ENCODE measurements around the gene SLC51B. TPM values are rescaled to one million over a fixed set of nuclear protein-coding genes. Genes with fewer than 3 reads are reported as not detected.

SLC51B gene
- total and polyA plus RNA-seq, 9 of the 15 experiments (the other 6 are each of a cell fraction or from before 2014, with no cell fraction given): not detected

DNA sequence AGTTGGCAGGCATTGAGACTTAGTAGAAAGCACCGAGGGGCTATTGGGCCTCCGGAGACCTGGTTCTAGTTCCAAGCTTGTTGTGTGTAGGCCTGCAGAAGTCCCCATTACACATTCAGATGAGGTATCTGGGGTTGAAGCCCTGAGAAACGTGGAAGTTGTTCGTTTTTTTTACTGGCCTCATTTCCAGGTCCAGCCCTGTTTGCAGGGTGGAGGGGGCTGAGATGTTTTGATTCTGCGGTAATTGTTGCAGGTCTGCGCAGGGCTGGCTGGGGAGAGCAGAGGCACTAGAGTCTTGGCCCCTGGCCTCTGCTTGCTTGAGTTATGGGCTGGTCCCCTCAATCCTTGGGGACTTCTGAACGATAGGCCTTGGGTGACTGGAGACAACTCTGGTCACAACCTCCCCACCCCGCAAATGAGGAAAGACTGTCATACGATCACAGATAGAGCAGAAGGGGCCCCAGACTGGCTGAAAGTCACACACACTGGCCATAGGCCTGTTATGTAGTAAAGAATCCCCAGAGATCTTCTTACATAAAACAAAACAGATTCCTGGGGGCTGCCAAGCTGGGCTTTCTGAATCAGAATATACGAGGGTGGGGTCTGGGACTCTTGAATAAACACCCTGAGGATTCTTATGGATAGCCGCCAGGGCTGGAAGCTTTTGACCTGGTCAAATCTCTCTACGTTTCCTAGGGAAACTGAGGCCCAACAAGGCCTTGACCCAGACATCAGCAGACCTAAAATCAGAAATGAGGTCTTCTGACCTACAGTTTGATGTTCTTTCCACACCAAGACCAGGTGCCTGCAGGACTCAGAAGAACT is 47.0 kb downstream of the SLC51B start:
- no peak overlapping the region for H3K4me2 ChIP-seq (ENCODE audit: insufficient read depth, low read length)
- H3K36me3 ChIP-seq (ENCODE audit: control insufficient read depth, insufficient read depth, low read length): no peaks in the 10 kb centered on the region
- peaks cover 0 to 8% of the 10 kb centered on the region in 2 experiments; a peak in 1 of 5 replicates for H3K4me1 ChIP-seq (replicated peaks in 1 of 2; ENCODE audit: control insufficient read depth in 2 of 2, insufficient read depth in 2 of 2, low read length in 2 of 2)
- ATAC-seq: no peak
- no peak overlapping the region for H2AFZ ChIP-seq (ENCODE audit: low read depth, low read length)
- no peak overlapping the region for H3K27ac ChIP-seq (ENCODE audit: extremely low read depth, low read depth, low read length)
- H4K20me1 ChIP-seq (replicated peaks; ENCODE audit: control insufficient read depth, insufficient read depth, low read length): no peaks in the 10 kb centered on the region
- no peaks in the 10 kb centered on the region for H3K9me3 ChIP-seq (replicated peaks; ENCODE audit: control insufficient read depth, insufficient read depth, low read depth, low read length)
- CTCF ChIA-PET (ENCODE audit: low intra/inter-chr PET ratio): interaction anchor here (0.6 kb wide), 1 partner anchor 293 kb away, joined by 3 read pairs; no protein-coding TSS in a partner anchor
- in situ Hi-C loops (cut with MboI) (no loop called here), intact Hi-C loops (cut with micrococcal nuclease) (no loop called here)
- H3K4me3 ChIP-seq: no peak overlapping the region
- 40% methylated on average over 12 of the region's 12 CpGs for WGBS (ENCODE audit: insufficient coverage, low coverage, missing lambda C conversion rate)
- no peak for FAIRE-seq
- BruUV-seq (replicated peaks): no TSS peak
- H3K9ac ChIP-seq (ENCODE audit: insufficient read depth in 1 of 2, low read depth in 2 of 2, low read length in 2 of 2): no peak overlapping the region
- H3K27me3 ChIP-seq (ENCODE audit: control insufficient read depth in 2 of 2, insufficient read depth in 2 of 2, low read length in 2 of 2): no peaks in the 10 kb centered on the region; a peak in 2 of 5 replicates
- no peaks in the 10 kb centered on the region for H3K9me1 ChIP-seq (ENCODE audit: control insufficient read depth, insufficient read depth, low read length)
- no peaks in the 10 kb centered on the region for H3K79me2 ChIP-seq (ENCODE audit: control insufficient read depth, insufficient read depth, low read length)
- POLR2A ChIA-PET: interaction anchor here (1.3 kb wide), 1 partner anchor 9 kb away, joined by 3 read pairs; no protein-coding TSS in a partner anchor
- DNase-seq (ENCODE audit: extremely low read depth in 1 of 4, low spot score in 3 of 4): no peak
- TF ChIP-seq, protein P1, sequence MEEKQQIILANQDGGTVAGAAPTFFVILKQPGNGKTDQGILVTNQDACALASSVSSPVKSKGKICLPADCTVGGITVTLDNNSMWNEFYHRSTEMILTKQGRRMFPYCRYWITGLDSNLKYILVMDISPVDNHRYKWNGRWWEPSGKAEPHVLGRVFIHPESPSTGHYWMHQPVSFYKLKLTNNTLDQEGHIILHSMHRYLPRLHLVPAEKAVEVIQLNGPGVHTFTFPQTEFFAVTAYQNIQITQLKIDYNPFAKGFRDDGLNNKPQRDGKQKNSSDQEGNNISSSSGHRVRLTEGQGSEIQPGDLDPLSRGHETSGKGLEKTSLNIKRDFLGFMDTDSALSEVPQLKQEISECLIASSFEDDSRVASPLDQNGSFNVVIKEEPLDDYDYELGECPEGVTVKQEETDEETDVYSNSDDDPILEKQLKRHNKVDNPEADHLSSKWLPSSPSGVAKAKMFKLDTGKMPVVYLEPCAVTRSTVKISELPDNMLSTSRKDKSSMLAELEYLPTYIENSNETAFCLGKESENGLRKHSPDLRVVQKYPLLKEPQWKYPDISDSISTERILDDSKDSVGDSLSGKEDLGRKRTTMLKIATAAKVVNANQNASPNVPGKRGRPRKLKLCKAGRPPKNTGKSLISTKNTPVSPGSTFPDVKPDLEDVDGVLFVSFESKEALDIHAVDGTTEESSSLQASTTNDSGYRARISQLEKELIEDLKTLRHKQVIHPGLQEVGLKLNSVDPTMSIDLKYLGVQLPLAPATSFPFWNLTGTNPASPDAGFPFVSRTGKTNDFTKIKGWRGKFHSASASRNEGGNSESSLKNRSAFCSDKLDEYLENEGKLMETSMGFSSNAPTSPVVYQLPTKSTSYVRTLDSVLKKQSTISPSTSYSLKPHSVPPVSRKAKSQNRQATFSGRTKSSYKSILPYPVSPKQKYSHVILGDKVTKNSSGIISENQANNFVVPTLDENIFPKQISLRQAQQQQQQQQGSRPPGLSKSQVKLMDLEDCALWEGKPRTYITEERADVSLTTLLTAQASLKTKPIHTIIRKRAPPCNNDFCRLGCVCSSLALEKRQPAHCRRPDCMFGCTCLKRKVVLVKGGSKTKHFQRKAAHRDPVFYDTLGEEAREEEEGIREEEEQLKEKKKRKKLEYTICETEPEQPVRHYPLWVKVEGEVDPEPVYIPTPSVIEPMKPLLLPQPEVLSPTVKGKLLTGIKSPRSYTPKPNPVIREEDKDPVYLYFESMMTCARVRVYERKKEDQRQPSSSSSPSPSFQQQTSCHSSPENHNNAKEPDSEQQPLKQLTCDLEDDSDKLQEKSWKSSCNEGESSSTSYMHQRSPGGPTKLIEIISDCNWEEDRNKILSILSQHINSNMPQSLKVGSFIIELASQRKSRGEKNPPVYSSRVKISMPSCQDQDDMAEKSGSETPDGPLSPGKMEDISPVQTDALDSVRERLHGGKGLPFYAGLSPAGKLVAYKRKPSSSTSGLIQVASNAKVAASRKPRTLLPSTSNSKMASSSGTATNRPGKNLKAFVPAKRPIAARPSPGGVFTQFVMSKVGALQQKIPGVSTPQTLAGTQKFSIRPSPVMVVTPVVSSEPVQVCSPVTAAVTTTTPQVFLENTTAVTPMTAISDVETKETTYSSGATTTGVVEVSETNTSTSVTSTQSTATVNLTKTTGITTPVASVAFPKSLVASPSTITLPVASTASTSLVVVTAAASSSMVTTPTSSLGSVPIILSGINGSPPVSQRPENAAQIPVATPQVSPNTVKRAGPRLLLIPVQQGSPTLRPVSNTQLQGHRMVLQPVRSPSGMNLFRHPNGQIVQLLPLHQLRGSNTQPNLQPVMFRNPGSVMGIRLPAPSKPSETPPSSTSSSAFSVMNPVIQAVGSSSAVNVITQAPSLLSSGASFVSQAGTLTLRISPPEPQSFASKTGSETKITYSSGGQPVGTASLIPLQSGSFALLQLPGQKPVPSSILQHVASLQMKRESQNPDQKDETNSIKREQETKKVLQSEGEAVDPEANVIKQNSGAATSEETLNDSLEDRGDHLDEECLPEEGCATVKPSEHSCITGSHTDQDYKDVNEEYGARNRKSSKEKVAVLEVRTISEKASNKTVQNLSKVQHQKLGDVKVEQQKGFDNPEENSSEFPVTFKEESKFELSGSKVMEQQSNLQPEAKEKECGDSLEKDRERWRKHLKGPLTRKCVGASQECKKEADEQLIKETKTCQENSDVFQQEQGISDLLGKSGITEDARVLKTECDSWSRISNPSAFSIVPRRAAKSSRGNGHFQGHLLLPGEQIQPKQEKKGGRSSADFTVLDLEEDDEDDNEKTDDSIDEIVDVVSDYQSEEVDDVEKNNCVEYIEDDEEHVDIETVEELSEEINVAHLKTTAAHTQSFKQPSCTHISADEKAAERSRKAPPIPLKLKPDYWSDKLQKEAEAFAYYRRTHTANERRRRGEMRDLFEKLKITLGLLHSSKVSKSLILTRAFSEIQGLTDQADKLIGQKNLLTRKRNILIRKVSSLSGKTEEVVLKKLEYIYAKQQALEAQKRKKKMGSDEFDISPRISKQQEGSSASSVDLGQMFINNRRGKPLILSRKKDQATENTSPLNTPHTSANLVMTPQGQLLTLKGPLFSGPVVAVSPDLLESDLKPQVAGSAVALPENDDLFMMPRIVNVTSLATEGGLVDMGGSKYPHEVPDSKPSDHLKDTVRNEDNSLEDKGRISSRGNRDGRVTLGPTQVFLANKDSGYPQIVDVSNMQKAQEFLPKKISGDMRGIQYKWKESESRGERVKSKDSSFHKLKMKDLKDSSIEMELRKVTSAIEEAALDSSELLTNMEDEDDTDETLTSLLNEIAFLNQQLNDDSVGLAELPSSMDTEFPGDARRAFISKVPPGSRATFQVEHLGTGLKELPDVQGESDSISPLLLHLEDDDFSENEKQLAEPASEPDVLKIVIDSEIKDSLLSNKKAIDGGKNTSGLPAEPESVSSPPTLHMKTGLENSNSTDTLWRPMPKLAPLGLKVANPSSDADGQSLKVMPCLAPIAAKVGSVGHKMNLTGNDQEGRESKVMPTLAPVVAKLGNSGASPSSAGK (IDR thresholded peaks at IDR 0.05): no peak
- no peak for TF ChIP-seq HDGF (IDR thresholded peaks at IDR 0.05)
- no peak for TF ChIP-seq TOE1 (IDR thresholded peaks at IDR 0.05; ENCODE audit: borderline replicate concordance)
- TF ChIP-seq TOE1 (CRISPR knock-in tag; IDR thresholded peaks at IDR 0.05; ENCODE audit: borderline replicate concordance, low read depth): no peak
- TF ChIP-seq CBX2 (IDR thresholded peaks at IDR 0.05; ENCODE audit: insufficient read depth, low read length, poor library complexity, severe bottlenecking): no peak
- no peak for TF ChIP-seq CBX8 (IDR thresholded peaks at IDR 0.05; ENCODE audit: borderline replicate concordance, extremely low read depth, low read depth, low read length, poor library complexity, severe bottlenecking)
- TF ChIP-seq XRCC4 (IDR thresholded peaks at IDR 0.05; ENCODE audit: extremely low read depth, insufficient read depth, insufficient read length): no peak
- TF ChIP-seq ZNF551 (CRISPR knock-in tag; IDR thresholded peaks at IDR 0.05): no peak
- no peak for TF ChIP-seq POLR2AphosphoS2 (IDR thresholded peaks at IDR 0.05; ENCODE audit: low read length)
- no peak for TF ChIP-seq ZNF507 (tag; conservative IDR thresholded peaks at IDR 0.05)
